Adrenal gland (tissue), 12 donors: ENCODE results near the gene HDGF. TPM values are rescaled to one million over a fixed set of nuclear protein-coding genes. Genes with fewer than 3 reads are reported as not detected.

ENCODE experiments used
- DNase-seq, 7 donors: peaks; one replicate each; pipeline ENCODE4 v3.0.0-alpha.2; 2019 to 2020
- H3K27ac ChIP-seq, 5 donors: fragments of 200-600 bp; sonication (generic) in 4 of 5; 1 replicate in 3 of 5; 2 replicates in 2 of 5; pipeline versions ENCODE4 v1.5.1 to v1.8.0; 2016 to 2020; ENCODE audit warnings: mild to moderate bottlenecking in 1 of 5
- H3K27me3 ChIP-seq: fragments of 200-600 bp; 2 replicates; pipeline ENCODE4 v1.8.0; 2021
- H3K36me3 ChIP-seq, 2 donors: fragments of 200-600 bp; replicated peaks in 1 of 2; 1 replicate in 1 of 2; 2 replicates in 1 of 2; pipeline versions ENCODE4 v1.5.1 to v1.8.0; 2018 to 2022
- H3K4me1 ChIP-seq, 2 donors: fragments of 200-600 bp; replicated peaks in 1 of 2; 1 replicate in 1 of 2; 2 replicates in 1 of 2; pipeline versions ENCODE4 v1.5.1 to v1.8.0; 2018 to 2021
- H3K4me3 ChIP-seq, 4 donors: fragments of 200-600 bp; sonication (generic) in 3 of 4; one replicate each; pipeline ENCODE4 v1.5.1; 2016 to 2018
- H3K9me3 ChIP-seq, 3 donors: fragments of 200-600 bp; sonication (generic) in 1 of 3; replicated peaks in 1 of 3; 1 replicate in 2 of 3; 2 replicates in 1 of 3; pipeline versions ENCODE4 v1.5.1 to v1.8.0; 2016 to 2021
- POLR2A ChIP-seq, 2 donors: fragments of 450-650 bp; IDR thresholded peaks; one replicate each; pipeline ENCODE4 v1.6.1; 2017; ENCODE audit warnings: antibody characterized with exemption in 2 of 2, mild to moderate bottlenecking in 2 of 2, moderate library complexity in 1 of 2
- WGBS, 4 donors: extraction: QIAGEN DNeasy Blood & Tissue Kit in 2 of 4; methylation state at CpG; one replicate each; pipeline versions ENCODE4 v1.1.5 to v1.1.7; 2013 to 2017; 5-methylcytosine and 5-hydroxymethylcytosine counted together
- intact Hi-C, 2 donors: fragments of 100-400 bp; cut with DNase I; formaldehyde crosslinking; loops; one replicate each; pipeline versions ENCODE4 v1.14.1 to v1.15.0; 2022 to 2023
- polyA plus RNA-seq, 3 donors: library from polyadenylated mRNA; stranded (reverse); fragments of 200-250 nt in 2 of 3; fragments of 350-450 nt in 1 of 3; fragmentation: Illumina TruSeq in 1 of 3; extraction: RNeasy Lipid Tissue Mini Kit (QIAGEN cat#74804) in 1 of 3; gene quantifications; one replicate each; pipeline ENCODE4 v1.2.3, GENCODE V29; 2013 to 2014
- total RNA-seq, 9 donors: library from RNA; depleted of rRNA in 4 of 9; stranded (reverse); fragments of >200 nt in 4 of 9; fragments of 120-200 nt in 1 of 9; fragmentation: NEBNext Ultra II Directional in 1 of 9; extraction: Animal tissue kit (Norgen Biotek cat#: 25700) in 1 of 9; gene quantifications; one replicate each; pipeline versions ENCODE4 v1.1.0 to v1.2.4, GENCODE V29; 2013 to 2023
- TF ChIP-seq, protein P1 (sequence below), 6 experiments: fragments of 450-650 bp in 4 of 6; fragments of 200-600 bp in 2 of 6; sonication (generic) in 1 of 6; IDR thresholded peaks; 1 replicate in 5 of 6; 2 replicates in 1 of 6; pipeline versions ENCODE4 v1.5.1 to v1.8.0; 2016 to 2021; ENCODE audit warnings: antibody characterized with exemption in 6 of 6, mild to moderate bottlenecking in 2 of 6, moderate library complexity in 1 of 6
- donor health status: healthy with polysubstance abuse.
- donor health status: Bipolar disorder and iron deficiency.
- donor health status: DM: yes; HTN: yes; CAD: no.
- donor health status: DM: no; HTN: no; CAD: no.
- donor health status: DM: no; HTN: no; CAD: no.
- donor health status: DM: yes; HTN: yes; CAD: no.

Gene HDGF
- total and polyA plus RNA-seq, 12 donors: 62.0 to 199 (median 141) TPM

GRCh38 chr1:156795787-156796186, 44.3 kb upstream of the HDGF start:
- Histone ChIP-seq H3K27me3 (no peaks in the 10 kb centered on the region), H3K4me1 (peaks cover 3 to 10% of the 10 kb centered on the region in 2 donors), H3K9me3 (no peaks in the 10 kb centered on the region), H3K36me3 (peaks cover 0 to 100% of the 10 kb centered on the region in 2 donors), H3K27ac (peak overlapping the region in 2 of 5 donors; percentile 51 to 55), H3K4me3 (no peak overlapping the region)
- TF ChIP-seq, protein P1, sequence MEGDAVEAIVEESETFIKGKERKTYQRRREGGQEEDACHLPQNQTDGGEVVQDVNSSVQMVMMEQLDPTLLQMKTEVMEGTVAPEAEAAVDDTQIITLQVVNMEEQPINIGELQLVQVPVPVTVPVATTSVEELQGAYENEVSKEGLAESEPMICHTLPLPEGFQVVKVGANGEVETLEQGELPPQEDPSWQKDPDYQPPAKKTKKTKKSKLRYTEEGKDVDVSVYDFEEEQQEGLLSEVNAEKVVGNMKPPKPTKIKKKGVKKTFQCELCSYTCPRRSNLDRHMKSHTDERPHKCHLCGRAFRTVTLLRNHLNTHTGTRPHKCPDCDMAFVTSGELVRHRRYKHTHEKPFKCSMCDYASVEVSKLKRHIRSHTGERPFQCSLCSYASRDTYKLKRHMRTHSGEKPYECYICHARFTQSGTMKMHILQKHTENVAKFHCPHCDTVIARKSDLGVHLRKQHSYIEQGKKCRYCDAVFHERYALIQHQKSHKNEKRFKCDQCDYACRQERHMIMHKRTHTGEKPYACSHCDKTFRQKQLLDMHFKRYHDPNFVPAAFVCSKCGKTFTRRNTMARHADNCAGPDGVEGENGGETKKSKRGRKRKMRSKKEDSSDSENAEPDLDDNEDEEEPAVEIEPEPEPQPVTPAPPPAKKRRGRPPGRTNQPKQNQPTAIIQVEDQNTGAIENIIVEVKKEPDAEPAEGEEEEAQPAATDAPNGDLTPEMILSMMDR (IDR thresholded peaks at IDR 0.05): no peak
- no peak for TF ChIP-seq POLR2A (IDR thresholded peaks at IDR 0.05)
- intact Hi-C loops: no loop called here
- 25 to 35% (median 32%) methylated on average over 7 of the region's 7 CpGs for WGBS, 4 donors
- peak in 6 of 7 donors; percentile 55 to 78 (median 64) for DNase-seq

GRCh38 chr1:156795374-156795733, 43.9 kb upstream of the HDGF start:
- 73 to 79% (median 74%) methylated on average over 5 of the region's 5 CpGs for WGBS, 4 donors
- peak in 1 of 7 donors; percentile 50 for DNase-seq
- peaks cover 0 to 97% of the 10 kb centered on the region in 2 donors for H3K36me3 ChIP-seq
- H3K27ac ChIP-seq: peak overlapping the region in 2 of 5 donors; percentile 51 to 55
- peaks cover 3 to 10% of the 10 kb centered on the region in 2 donors for H3K4me1 ChIP-seq
- TF ChIP-seq, protein P1 (IDR thresholded peaks at IDR 0.05): no peak
- TF ChIP-seq POLR2A (IDR thresholded peaks at IDR 0.05): no peak
- no peaks in the 10 kb centered on the region for H3K9me3 ChIP-seq
- intact Hi-C loops: no loop called here
- no peaks in the 10 kb centered on the region for H3K27me3 ChIP-seq
- H3K4me3 ChIP-seq: no peak overlapping the region

DNA sequence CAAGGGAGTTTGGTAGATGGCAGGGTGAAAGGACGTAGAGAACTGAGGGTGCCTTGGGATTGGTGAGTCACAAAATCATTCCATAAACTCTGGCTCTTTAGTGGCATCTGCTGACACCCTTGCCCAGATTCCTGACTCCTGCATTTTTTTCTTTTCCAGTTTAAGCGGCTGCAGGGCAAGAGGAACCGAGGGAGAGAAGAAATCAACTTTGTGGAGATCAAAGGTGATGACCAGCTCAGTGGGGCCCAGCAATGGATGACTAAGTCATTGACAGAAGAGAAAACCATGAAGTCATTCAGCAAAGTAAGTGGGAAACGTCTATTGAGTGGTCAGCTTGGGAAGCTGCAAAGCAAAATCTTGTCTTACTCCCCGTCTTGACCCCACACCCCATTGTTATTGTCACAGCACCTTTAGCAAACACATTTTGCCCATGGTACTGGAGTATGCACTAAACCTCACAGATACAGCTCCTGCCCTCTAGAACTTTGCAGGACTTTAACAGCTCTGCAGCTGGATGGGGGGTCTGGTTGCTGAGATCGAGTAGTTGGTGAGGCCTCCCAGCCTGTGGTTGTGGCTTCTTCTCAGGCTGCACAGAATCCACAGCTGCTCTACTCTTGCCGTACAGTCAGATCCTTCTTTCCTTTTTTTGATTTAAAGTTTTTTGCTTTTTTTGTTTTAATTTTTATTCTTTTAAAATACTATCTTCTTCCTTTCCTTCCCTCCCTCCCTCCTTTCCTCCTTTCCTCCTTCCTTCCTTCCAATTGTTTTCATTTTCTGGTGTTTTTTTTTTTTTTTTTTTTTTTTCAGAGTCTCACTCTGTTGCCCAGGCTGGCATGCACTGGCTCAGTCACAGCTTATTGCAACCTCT, 43.3 kb upstream of the HDGF start:
- Histone ChIP-seq H3K27me3 (no peaks in the 10 kb centered on the region), H3K4me3 (no peak overlapping the region), H3K36me3 (peaks cover 0 to 91% of the 10 kb centered on the region in 2 donors), H3K27ac (peak overlapping the region in 1 of 5 donors; percentile 55), H3K9me3 (no peaks in the 10 kb centered on the region), H3K4me1 (peaks cover 3 to 10% of the 10 kb centered on the region in 2 donors)
- DNase-seq: no peak
- intact Hi-C loops: no loop called here
- 77 to 79% (median 78%) methylated on average over 7 of the region's 7 CpGs for WGBS, 4 donors
- no peak for TF ChIP-seq POLR2A (IDR thresholded peaks at IDR 0.05)
- TF ChIP-seq, protein P1 (IDR thresholded peaks at IDR 0.05): no peak

GRCh38 chr1:156789621-156790318, 38.3 kb upstream of the HDGF start:
- Histone ChIP-seq H3K27ac (no peak overlapping the region), H3K36me3 (peaks cover 0 to 77% of the 10 kb centered on the region in 2 donors), H3K4me1 (no peaks in the 10 kb centered on the region), H3K27me3 (no peaks in the 10 kb centered on the region), H3K4me3 (no peak overlapping the region), H3K9me3 (no peaks in the 10 kb centered on the region)
- no peak for DNase-seq
- TF ChIP-seq POLR2A (IDR thresholded peaks at IDR 0.05): no peak
- TF ChIP-seq, protein P1 (IDR thresholded peaks at IDR 0.05): no peak
- 81 to 93% (median 82%) methylated on average over 4 of the region's 4 CpGs for WGBS, 4 donors
- intact Hi-C loops: no loop called here
